ENCODE measurements around the gene LRRC49.

LRRC49 gene

GRCh38 chr15:71097890-71098289 is 205.3 kb downstream of the LRRC49 start:
- DNase-seq: no peak

- no peak for DNase-seq
These were observed 206.3 kb downstream of the LRRC49 start for GRCh38 chr15:71098920-71099319.
